Superior temporal gyrus (tissue), 1 donor: ENCODE results near the gene ADAMTS17.

Experiments
- DNase-seq: peaks from one replicate; pipeline ENCODE4 v3.0.0-alpha.2; 2016; ENCODE audit errors: extremely low spot score

The ADAMTS17 gene

DNA sequence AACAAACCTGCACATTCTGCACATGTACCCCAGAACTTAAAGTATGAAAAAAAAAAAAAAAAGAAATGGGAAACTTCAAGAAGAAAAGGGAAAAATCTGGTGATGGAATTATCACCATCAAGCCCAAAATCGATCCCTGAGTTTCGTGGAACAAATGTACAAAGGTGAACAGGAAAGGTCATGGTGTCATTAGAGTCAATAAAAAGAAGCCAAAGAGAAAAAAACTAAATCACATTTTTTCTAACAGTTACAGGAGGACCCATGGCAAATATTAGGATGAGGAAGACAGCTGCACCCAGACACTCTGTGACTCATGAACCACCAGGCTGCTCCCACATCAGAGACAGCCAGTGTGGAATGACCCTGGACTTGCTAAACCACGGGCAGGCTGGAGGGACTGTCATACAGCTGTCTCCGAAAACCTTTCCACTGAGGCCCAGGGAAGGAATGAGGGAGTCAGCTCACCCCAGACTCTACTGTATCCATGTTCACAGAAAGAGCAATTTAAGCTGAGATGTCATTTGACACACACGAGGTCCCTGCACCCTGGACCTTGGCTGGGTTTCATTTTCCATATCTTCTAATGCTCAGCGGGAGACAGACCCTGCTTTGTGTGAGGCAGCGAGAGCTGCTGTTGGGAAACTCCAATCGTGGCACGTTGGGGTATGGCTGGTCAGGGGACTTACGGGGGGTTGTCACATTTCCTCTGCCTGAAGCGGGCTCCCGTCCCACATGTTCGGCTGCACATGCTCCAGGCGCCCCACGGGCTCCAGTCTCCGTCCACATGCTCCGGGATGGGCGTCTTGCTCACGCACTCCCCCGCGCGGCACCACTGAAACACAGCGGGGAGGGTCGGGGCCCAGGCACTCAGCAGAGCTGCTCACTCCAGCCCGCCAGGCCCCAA lies 210.2 kb downstream of the ADAMTS17 start:
- no peak for DNase-seq

DNA sequence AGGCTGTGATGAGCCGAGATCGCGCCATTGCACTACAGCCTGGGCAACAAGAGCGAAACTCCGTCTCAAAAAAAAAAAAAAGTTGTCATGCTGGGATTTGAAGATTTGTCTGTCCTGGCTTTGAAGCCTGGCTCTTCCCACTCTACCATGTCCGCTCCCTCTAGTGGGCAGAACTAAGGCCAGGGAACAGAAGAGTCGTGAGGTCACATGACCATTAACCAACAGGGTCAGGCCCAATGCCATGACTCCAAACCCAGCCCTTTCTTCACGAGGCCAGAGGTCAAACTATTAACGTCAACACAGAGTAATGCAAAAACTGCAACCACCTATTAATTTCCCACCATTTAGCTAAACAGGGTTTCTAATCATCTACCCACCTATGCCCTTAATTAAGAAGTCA lies 212.1 kb downstream of the ADAMTS17 start:
- no peak for DNase-seq

DNA sequence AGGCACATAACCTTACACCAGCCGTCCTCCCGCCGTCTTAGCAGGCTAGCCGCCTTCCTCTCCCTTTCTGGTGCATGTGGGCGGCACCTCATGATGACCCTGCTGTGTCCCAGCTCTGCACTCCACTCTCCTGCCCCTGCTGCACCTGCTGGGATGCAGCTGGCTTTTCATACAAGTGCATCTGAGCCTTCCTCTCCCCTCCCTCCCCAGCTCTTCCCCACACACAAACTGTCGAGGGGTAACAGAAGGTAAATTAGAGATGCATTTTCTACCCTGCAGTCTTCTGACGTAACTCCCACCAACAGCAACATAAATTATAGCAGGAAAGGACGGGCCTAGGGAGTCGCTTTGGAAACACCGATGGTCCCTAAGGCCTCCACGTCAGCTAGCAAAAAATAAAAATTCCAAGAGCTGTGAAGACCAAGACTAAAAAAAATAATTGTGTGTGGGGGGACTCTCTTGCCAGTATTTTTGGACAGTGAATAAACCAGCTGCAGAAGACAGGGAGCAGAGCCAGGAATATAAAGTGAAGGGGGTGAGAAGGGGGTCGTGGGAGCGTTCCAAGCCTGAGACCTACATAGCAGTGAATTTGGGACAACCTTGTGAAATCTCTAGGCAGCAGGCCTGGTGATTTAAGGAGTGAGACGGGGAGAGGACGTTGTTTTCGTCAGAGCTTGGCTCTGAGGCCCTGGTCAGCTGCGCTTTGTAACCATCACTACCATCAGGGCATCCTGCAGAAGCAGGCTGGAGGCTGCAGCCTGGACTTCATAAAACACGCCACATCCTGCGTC lies 216.2 kb downstream of the ADAMTS17 start:
- peak; percentile 29 for DNase-seq

GRCh38 chr15:100124936-100125335 lies 216.8 kb downstream of the ADAMTS17 start:
- DNase-seq, result no peak

DNA sequence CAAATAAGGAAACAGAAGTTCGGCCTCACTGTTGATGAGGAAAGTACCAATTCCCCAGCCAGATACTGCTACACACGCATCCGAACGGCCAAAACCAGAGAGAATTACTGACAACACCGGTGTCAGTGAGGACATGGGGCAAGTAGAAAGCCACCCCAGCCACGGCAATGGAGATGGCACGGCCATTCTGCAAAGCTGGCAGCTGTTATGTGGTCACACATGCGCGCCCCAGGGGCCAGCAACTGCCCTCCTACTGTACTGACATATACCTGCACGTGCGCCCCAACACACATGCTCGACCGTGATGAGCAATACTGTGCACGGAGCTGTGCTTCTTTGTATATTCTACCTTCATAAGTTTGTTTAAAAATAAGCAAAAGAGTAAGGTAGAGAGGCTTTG lies 217.4 kb downstream of the ADAMTS17 start:
- no peak for DNase-seq

GRCh38 chr15:100123611-100124010 lies 218.2 kb downstream of the ADAMTS17 start:
- no peak for DNase-seq

DNA sequence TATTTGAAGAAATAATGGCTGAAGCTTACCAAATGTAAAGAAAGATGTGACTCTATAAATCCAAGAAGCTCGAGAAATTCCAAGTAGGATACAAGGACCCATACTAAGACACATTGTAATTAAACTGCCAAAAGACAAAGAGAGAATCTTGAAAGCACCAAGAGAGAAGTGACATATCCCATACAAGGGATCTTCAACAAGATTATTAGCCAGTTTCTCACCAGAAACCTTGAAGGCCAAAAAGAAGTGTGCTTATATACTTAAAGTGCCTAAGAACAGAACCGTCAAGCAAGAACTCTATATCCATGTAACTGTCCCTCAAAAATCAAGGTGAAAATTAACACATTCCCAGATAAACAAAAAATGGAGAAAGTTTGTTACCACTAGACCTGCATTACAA lies 220.5 kb downstream of the ADAMTS17 start:
- no peak for DNase-seq

DNA sequence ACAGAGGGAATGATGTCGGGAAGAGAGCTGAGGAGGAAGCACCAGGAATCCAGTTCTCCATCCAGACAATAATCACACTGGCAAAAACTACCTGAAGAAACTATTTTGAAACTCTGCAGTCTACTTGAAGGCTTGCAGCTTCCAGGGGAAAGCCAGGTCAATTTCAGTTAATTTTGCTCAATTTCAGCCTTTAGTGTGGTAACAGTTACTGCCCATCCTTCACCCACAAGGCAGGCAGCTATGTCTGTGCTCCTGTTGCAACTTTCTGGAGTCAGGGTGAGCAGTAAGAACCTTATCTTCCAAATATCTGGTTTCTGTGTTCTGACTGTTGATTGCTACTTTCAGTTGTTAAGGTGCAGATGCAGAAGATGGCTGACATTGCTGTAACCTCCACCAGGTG lies 221.7 kb downstream of the ADAMTS17 start:
- no peak for DNase-seq

- no peak for DNase-seq
These were observed 223.2 kb downstream of the ADAMTS17 start for GRCh38 chr15:100118546-100118945.

DNA sequence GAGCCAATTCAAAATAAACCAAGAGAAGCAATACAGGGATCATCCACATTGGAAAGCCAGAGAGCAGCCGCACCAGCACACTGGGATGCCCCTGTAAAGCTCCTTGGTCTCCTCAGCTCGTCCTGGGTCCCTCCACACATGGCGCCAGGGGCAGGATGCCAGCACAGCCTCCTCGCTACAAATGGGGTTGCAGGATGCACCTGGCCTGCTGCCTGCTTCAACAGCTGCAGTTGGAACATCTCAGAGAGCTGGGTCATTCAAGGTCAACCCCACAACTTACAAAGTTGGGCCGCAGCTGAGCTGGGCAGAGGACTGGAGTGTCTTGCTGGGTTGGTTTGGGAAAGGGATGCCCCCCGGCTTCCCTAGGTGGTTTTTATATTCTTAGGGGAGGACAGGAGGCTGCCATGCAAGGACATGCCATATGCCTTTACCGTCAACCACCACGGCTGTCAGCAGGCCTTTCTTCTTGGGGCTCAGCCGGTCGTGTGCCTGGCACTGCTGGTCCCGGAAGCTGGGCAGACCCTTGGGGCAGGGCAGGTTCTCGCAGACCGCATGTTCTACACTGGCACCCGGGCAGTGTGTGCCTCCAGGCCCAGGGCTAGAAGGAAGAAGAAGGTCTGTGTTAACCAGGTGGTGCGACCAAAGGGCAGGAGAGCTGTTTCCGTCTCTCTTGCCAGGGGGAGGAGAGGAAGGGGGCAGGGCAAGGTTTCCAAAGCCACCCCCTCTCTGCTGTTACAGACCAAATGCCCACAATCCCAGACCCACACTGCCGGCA lies 225.2 kb downstream of the ADAMTS17 start:
- DNase-seq, result no peak

- DNase-seq, result no peak
These were observed 226.1 kb downstream of the ADAMTS17 start for GRCh38 chr15:100115711-100116090.

DNA sequence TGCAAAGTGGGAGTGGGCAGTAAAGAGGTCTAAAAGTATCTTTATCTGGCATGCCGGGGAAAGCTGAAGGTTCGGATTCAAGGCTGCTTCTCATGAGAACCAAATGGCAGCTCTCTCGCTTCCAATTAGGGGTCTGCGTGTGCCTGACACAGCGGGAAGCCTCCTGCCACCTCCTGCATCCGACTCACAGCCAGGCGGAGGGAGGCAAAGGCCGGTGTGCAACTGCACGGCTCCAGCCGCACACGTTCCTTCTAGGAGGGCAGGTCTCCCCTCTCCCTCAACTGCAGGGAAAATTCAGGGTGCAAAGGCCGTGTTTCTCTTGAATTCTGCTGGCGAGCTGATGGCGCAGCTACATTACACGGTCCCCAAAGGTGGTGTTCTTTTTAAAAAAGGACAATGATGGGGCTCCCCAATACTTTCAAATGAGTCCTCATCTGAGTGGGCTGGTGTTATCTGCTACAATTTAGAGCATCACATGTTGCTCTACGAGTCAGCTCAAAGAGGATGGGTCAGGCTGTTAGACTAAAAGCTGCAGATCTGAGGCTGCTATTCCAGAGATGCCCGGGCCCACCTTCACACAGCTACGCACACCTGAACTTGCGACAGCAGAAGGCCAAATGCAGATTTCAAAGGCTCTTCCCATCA lies 226.6 kb downstream of the ADAMTS17 start:
- no peak for DNase-seq

DNA sequence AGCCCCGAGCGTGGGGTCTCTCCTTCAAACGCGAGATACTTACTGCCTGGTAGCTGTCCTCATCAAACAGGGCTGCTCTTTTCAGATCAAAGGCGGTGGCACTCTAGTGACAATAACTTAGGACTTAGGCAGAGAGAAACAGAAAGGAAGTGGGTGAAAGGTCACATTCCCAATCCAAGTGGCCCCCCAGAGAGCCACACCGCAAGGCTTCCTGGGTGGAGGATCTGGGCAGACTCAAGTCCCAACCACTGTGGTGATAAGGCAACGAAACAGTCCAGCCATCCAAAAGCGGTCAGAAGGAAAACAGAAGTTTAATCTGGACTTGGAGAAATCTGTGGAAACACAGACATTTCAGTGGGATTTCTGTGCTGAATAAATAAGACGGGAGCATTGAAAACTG lies 227.2 kb downstream of the ADAMTS17 start:
- peak; percentile 24 for DNase-seq

GRCh38 chr15:100114100-100114499 lies 227.7 kb downstream of the ADAMTS17 start:
- peak; percentile 79 for DNase-seq

DNA sequence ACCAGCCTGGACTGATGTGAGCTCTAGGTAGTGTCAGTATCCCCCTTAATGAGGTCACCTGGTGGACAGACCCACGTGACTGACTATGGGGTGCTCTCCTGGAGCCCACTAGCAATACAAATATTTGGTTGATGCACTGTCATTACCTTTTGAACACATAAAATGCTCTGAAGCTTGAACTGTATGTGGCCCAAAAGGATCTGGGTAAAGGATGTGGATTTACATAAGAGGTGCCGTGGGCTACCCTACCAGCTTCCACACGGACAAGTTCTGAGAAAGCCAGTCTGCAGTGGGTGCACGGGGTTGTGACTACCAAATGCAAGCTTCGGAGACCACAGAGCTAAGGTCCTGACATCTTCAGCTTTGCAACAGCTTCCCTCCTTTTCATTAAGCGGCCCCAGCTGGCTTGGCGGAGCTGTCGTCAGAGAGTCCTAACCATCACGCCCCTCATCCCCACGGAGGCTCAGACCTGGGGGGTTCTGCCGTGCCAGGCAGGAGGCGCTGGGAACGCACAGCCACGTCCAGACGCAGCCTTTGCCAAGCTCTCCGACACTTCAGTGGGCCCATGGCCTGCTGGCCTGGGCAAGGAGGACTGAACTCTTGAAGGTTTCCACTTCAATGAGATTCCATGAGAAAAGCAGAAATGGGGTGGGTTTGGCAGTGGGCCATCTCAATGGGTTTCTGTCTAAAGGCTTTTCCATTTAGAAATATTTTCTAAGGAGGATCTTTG lies 228.3 kb downstream of the ADAMTS17 start:
- no peak for DNase-seq

DNA sequence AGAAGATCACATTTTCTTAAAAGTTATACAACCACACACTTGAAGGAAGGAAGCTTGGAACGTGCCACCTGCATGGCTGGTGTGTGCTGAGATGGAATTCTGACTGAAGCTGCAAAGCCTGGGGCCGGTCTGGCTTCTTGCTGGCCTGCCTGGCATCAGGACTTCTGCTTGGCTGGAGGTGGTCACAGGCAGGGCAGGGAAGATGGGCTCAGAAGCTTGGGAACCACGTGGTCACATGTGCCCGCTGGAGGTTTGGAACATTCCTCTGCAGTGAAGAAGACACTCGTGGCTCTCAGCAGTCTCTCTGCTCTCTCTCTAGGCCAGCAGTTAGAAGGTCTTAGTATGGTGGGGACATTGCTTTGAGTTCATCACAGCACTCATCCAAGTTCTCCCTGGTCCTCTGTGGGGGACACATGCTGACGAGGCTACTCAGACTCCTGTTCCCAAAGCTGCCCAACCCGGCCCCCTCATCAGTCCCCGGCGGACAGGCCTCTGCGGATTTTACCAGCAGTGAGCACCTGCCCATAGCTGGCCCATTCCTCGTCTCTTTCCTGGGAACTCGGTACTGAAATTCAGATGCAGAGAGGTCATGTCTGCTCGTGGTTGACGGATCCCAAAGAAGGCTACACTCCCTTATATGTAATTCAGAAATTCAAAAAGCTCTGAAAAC lies 229.0 kb downstream of the ADAMTS17 start:
- no peak for DNase-seq

DNA sequence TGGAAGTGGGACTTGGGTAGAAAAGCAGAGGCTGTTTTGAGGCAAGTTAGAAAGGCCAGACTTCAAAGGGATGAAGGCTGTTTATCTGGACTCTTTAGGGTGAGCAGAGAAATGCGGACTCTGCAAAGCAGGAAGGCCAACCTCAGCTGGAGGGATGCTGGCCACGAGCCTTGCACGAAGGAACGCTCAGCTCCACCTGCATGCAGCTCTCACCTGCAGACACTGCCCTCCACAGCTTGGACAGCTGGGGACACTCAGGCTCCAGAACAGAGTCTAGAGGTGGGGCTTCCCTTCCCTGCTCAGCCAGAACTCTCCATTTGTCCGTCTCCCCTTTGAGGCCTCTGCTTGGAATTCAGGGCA lies 229.7 kb downstream of the ADAMTS17 start:
- DNase-seq, result no peak

GRCh38 chr15:100111125-100112060 lies 230.4 kb downstream of the ADAMTS17 start:
- DNase-seq, result peak; percentile 28

DNA sequence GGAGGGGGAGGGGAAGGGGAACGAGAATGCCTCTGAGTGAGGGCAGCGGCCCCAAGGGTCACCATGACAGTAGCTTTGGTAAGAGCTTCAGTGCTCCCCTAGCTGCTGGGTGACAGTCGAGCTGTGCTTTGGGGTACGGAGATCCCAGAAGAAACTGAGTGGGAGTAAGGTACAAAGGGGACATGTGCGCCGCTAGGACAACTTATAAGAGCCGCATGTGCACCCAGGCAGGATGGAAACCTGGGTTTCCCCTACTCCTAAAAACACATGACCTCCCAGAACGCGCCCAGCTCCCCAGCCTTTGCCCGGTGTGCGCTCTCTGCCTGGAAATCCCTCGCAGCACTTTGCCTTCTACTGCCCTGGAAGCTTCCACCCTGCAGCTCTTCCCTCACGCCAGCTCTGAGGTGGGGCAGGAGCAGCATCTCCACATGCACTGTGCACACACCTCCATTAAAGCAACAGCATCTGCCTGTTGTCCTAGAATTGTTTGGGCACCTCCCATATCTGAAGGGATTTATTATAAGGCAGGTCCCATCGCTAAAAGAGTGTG lies 232.2 kb downstream of the ADAMTS17 start:
- no peak for DNase-seq
